ENCODE data around the gene MISP. TPM values are rescaled to one million over a fixed set of nuclear protein-coding genes. Genes with fewer than 3 reads are reported as not detected.

The MISP gene
- total RNA-seq, 1 experiment from 2014 or later = 5.8 TPM

DNA sequence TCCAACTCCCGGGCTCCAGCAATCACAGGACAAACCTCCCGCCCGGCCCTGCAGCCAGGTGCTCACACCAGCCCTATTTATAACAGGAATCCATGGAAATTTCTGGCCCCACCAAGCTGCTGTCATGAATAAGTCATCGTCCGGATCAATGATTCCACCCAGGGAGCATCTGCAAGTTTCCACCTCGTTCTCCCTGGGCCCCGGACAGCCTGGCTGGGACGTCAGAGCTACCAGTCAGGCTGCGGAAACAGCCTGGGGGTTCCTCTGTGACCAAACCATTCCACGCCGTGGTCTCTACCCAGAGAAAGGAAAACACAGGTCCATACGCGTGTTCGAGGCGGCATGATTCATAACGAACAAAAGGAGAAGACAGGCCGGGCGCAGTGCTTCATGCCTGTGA lies 25.6 kb downstream of the MISP start:
- H3K27ac ChIP-seq (ENCODE audit: low read length) = peak overlapping the region; percentile 63; the same call in 1 of the 2 replicates
- H3K36me3 ChIP-seq (ENCODE audit: control insufficient read depth, insufficient read depth, low read length) = no peaks in the 10 kb centered on the region
- ATAC-seq (no peak), DNase-seq (ENCODE audit: low read depth, low spot score) (no peak)
- ChIA-PET POLR2A (interaction anchor here (0.6 kb wide), 1 partner anchor 14 kb away, joined by 6 read pairs; no protein-coding TSS in a partner anchor), CTCF (no interaction called here)
- no TSS peak for BruUV-seq (replicated peaks)
- no peaks in the 10 kb centered on the region for H3K9me3 ChIP-seq (ENCODE audit: control insufficient read depth, insufficient read depth, low read depth, low read length)
- TF ChIP-seq POLR2AphosphoS5 (IDR thresholded peaks at IDR 0.05; ENCODE audit: low read depth, low read length) (no peak), TCF7L2 (IDR thresholded peaks at IDR 0.05; ENCODE audit: low read depth, low read length) (no peak), SIN3A (IDR thresholded peaks at IDR 0.05; ENCODE audit: borderline replicate concordance, insufficient read depth, low read depth, low read length) (no peak)
- in situ Hi-C loops (cut with HindIII; ENCODE audit: low pct_unique_long_range_greater_than_20kb, low sequenced_read_pairs) = no loop called here
- no peaks in the 10 kb centered on the region for H3K27me3 ChIP-seq (ENCODE audit: control insufficient read depth, insufficient read depth, low read length)
- intact Hi-C loops (cut with micrococcal nuclease; ENCODE audit: unreplicated experiment) = loop anchor here (10.0 kb wide), 1 partner anchor 138 kb away; the partner anchor contains the start of genes KISS1R and R3HDM4
- peaks cover 13% of the 10 kb centered on the region for H3K4me1 ChIP-seq (ENCODE audit: control insufficient read depth, insufficient read depth, low read length)
- H3K4me3 ChIP-seq (ENCODE audit: low read depth in 2 of 2, low read length in 2 of 2) = no peak overlapping the region

DNA sequence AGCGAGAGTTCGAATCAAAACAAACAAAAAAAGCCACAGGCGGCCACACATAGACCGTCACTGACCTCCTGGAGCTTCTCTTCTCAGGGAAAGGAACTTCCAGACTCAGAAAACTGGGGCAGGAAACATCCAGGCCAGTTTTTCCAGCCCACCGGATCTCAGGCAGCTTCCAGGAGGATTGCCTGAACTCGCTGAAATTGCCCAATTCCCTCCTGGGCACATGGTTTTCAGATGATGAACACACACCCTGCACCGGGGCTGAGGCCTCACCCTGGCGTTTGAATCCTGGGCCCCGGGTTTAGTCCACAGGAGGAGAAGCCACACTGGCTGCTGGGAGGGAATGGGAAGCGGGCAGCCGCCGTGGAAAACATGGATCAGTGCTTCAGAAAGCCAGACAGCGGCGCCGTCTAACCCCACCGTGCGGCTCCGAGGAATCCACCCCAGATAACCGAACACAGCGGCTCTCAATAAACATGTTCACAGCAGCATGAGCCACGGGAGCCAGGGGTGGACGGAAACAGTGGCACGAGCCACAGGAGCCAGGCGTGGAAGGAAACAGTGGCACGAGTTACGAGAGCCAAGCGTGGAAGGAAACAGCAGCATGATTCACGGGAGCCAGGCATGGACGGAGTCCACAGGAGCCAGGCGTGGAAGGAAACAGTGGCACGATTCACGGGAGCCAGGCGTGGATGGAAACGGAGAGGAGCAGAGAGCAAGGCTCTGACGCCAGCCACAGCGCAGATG lies 28.2 kb downstream of the MISP start:
- Histone ChIP-seq H3K9me3 (ENCODE audit: control insufficient read depth, insufficient read depth, low read depth, low read length) (no peaks in the 10 kb centered on the region), H3K4me3 (ENCODE audit: low read depth in 2 of 2, low read length in 2 of 2) (no peak overlapping the region), H3K27me3 (ENCODE audit: control insufficient read depth, insufficient read depth, low read length) (no peaks in the 10 kb centered on the region), H3K4me1 (ENCODE audit: control insufficient read depth, insufficient read depth, low read length) (peaks cover 13% of the 10 kb centered on the region), H3K27ac (ENCODE audit: low read length) (peak overlapping the region; percentile 82), H3K36me3 (ENCODE audit: control insufficient read depth, insufficient read depth, low read length) (no peaks in the 10 kb centered on the region)
- BruUV-seq (replicated peaks) = no TSS peak
- CTCF ChIA-PET = no interaction called here
- in situ Hi-C loops (cut with HindIII; ENCODE audit: low pct_unique_long_range_greater_than_20kb, low sequenced_read_pairs) (no loop called here), intact Hi-C loops (cut with micrococcal nuclease; ENCODE audit: unreplicated experiment) (loop anchor here (10.0 kb wide), 1 partner anchor 136 kb away; the partner anchor contains the start of genes KISS1R and R3HDM4)
- TF ChIP-seq TCF7L2 (IDR thresholded peaks at IDR 0.05; ENCODE audit: low read depth, low read length) (no peak), POLR2AphosphoS5 (IDR thresholded peaks at IDR 0.05; ENCODE audit: low read depth, low read length) (no peak), SIN3A (IDR thresholded peaks at IDR 0.05; ENCODE audit: borderline replicate concordance, insufficient read depth, low read depth, low read length) (no peak)
- TF ChIP-seq, protein P1, sequence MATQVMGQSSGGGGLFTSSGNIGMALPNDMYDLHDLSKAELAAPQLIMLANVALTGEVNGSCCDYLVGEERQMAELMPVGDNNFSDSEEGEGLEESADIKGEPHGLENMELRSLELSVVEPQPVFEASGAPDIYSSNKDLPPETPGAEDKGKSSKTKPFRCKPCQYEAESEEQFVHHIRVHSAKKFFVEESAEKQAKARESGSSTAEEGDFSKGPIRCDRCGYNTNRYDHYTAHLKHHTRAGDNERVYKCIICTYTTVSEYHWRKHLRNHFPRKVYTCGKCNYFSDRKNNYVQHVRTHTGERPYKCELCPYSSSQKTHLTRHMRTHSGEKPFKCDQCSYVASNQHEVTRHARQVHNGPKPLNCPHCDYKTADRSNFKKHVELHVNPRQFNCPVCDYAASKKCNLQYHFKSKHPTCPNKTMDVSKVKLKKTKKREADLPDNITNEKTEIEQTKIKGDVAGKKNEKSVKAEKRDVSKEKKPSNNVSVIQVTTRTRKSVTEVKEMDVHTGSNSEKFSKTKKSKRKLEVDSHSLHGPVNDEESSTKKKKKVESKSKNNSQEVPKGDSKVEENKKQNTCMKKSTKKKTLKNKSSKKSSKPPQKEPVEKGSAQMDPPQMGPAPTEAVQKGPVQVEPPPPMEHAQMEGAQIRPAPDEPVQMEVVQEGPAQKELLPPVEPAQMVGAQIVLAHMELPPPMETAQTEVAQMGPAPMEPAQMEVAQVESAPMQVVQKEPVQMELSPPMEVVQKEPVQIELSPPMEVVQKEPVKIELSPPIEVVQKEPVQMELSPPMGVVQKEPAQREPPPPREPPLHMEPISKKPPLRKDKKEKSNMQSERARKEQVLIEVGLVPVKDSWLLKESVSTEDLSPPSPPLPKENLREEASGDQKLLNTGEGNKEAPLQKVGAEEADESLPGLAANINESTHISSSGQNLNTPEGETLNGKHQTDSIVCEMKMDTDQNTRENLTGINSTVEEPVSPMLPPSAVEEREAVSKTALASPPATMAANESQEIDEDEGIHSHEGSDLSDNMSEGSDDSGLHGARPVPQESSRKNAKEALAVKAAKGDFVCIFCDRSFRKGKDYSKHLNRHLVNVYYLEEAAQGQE (IDR thresholded peaks at IDR 0.05; ENCODE audit: insufficient read depth in 1 of 2, low read depth in 2 of 2, low read length in 1 of 2) = 0 out of 4 replicates have a peak, but pooled peaks of 1 of the 2 experiments have one; percentile 3
- TF ChIP-seq, protein P2, sequence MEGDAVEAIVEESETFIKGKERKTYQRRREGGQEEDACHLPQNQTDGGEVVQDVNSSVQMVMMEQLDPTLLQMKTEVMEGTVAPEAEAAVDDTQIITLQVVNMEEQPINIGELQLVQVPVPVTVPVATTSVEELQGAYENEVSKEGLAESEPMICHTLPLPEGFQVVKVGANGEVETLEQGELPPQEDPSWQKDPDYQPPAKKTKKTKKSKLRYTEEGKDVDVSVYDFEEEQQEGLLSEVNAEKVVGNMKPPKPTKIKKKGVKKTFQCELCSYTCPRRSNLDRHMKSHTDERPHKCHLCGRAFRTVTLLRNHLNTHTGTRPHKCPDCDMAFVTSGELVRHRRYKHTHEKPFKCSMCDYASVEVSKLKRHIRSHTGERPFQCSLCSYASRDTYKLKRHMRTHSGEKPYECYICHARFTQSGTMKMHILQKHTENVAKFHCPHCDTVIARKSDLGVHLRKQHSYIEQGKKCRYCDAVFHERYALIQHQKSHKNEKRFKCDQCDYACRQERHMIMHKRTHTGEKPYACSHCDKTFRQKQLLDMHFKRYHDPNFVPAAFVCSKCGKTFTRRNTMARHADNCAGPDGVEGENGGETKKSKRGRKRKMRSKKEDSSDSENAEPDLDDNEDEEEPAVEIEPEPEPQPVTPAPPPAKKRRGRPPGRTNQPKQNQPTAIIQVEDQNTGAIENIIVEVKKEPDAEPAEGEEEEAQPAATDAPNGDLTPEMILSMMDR (IDR thresholded peaks at IDR 0.05) = no peak
- POLR2A ChIA-PET = interaction anchor here (0.7 kb wide), 1 partner anchor 40 kb away, joined by 3 read pairs; no protein-coding TSS in a partner anchor
- DNase-seq (ENCODE audit: low read depth, low spot score) (no peak), ATAC-seq (peak; percentile 31)

DNA sequence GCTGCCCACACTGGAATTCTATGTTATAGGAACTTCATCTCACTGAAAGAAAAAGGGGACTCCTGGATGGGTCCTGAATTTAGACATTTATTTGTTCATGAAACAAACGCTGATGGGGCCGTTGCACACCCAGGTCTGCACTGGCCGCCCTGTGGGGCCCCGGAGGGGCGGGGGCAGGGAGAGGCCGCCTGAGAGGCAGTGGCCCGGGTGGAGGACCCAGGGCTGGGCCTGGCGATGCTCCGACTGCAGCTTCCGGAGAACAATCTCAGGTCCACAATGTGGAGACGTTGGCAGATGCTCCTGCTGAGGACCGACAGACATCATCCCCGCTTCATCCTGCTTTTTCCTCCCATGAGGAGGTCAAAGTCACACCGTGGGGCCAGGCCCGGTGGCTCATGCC lies 30.0 kb downstream of the MISP start:
- ChIA-PET POLR2A (no interaction called here), CTCF (no interaction called here)
- H3K4me1 ChIP-seq (ENCODE audit: control insufficient read depth, insufficient read depth, low read length) = peaks cover 13% of the 10 kb centered on the region

More for the DNA sequence above, 30.0 kb downstream of the MISP start:
- no TSS peak for BruUV-seq (replicated peaks)
- Histone ChIP-seq H3K36me3 (ENCODE audit: control insufficient read depth, insufficient read depth, low read length) (no peaks in the 10 kb centered on the region), H3K9me3 (ENCODE audit: control insufficient read depth, insufficient read depth, low read depth, low read length) (no peaks in the 10 kb centered on the region), H3K27me3 (ENCODE audit: control insufficient read depth, insufficient read depth, low read length) (no peaks in the 10 kb centered on the region), H3K27ac (ENCODE audit: low read length) (peak overlapping the region; percentile 89), H3K4me3 (ENCODE audit: low read depth in 2 of 2, low read length in 2 of 2) (no peak overlapping the region)
- intact Hi-C loops (cut with micrococcal nuclease; ENCODE audit: unreplicated experiment) (no loop called here), in situ Hi-C loops (cut with HindIII; ENCODE audit: low pct_unique_long_range_greater_than_20kb, low sequenced_read_pairs) (no loop called here)
- no peak for ATAC-seq
- DNase-seq (ENCODE audit: low read depth, low spot score) = no peak
- TF ChIP-seq, protein P2 (IDR thresholded peaks at IDR 0.05) = no peak
- TF ChIP-seq POLR2AphosphoS5 (IDR thresholded peaks at IDR 0.05; ENCODE audit: low read depth, low read length) (no peak), TCF7L2 (IDR thresholded peaks at IDR 0.05; ENCODE audit: low read depth, low read length) (no peak), SIN3A (IDR thresholded peaks at IDR 0.05; ENCODE audit: borderline replicate concordance, insufficient read depth, low read depth, low read length) (no peak)
- TF ChIP-seq, protein P1 (IDR thresholded peaks at IDR 0.05; ENCODE audit: insufficient read depth in 1 of 2, low read depth in 2 of 2, low read length in 1 of 2) = no peak

All from Panc1 (cell line).